ENCODE measurements around the gene ATP23. TPM values are rescaled to one million over a fixed set of nuclear protein-coding genes. Genes with fewer than 3 reads are reported as not detected.

Gene ATP23
- total and polyA plus RNA-seq, 10 of the 15 experiments (the other 5 are each of a cell fraction or from before 2014, with no cell fraction given) = 1.6 to 28.1 (median 15.1) TPM

DNA sequence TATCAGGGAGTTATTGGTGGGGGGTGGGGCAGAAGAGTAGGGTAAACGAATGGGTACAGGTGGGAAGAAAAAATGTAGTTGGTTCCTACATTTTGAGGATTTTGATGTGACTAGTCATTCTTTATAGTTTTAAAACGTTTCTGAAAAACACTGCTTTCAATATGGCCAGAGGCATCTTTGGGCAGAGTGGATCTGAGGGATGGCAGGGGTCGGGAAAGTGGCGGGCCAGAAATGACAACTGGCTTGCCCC is 527 bp upstream of the ATP23 start (continued):
- TF ChIP-seq, protein P1, sequence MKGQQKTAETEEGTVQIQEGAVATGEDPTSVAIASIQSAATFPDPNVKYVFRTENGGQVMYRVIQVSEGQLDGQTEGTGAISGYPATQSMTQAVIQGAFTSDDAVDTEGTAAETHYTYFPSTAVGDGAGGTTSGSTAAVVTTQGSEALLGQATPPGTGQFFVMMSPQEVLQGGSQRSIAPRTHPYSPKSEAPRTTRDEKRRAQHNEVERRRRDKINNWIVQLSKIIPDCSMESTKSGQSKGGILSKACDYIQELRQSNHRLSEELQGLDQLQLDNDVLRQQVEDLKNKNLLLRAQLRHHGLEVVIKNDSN (IDR thresholded peaks at IDR 0.05; ENCODE audit: borderline replicate concordance, extremely low read length, insufficient read depth, low read depth, low read length) = no peak
- TF ChIP-seq HDAC2 (IDR thresholded peaks at IDR 0.05) (no peak), KDM1A (IDR thresholded peaks at IDR 0.05; ENCODE audit: borderline replicate concordance) (no peak), IKZF1 (conservative IDR thresholded peaks at IDR 0.05) (no peak), GATAD2B (conservative IDR thresholded peaks at IDR 0.05; ENCODE audit: low read depth) (no peak; the same call in 1 of the 2 replicates), NR2F1 (conservative IDR thresholded peaks at IDR 0.05) (0 out of 2 replicates have a peak, but pooled peaks have one; percentile 15), TAF1 (IDR thresholded peaks at IDR 0.05; ENCODE audit: borderline replicate concordance, low read depth, low read length) (no peak), CHD2 (IDR thresholded peaks at IDR 0.05; ENCODE audit: borderline replicate concordance, low read depth, low read length) (no peak), TCF7 (IDR thresholded peaks at IDR 0.05; ENCODE audit: borderline replicate concordance) (no peak), FOXK2 (IDR thresholded peaks at IDR 0.05) (no peak), CBX5 (IDR thresholded peaks at IDR 0.05; ENCODE audit: low read depth) (no peak), E4F1 (IDR thresholded peaks at IDR 0.05; ENCODE audit: borderline replicate concordance, partially characterized antibody) (no peak), ZBTB40 (IDR thresholded peaks at IDR 0.05; ENCODE audit: borderline replicate concordance) (0 out of 2 replicates have a peak, but pooled peaks have one; percentile 40), ESRRA (IDR thresholded peaks at IDR 0.05; ENCODE audit: low read length) (no peak)
